Measurements from ENCODE around the gene MTMR3.

DNA sequence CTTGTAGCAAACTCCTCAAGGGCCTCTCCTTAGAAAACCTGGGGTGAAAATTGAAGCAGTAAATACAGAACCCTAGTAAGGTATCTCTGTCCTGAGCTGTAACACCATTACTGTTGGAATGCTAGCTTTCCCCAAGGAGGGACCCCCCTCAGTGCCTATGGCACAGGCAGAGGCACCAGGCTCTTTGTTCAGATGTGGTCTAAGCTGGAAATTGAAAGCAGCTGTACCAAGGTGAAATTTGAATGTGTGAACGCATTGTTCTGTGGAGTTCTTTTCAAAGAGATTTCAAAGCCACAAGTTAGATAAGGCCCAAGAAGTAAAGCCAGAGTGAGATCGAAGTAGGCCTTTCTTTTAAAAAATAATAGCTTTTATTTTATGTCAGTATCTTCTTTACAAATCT, 125.4 kb downstream of the MTMR3 start:
- TF ChIP-seq EP300 (IDR thresholded peaks at IDR 0.05), result no peak
- TF ChIP-seq, protein P1, sequence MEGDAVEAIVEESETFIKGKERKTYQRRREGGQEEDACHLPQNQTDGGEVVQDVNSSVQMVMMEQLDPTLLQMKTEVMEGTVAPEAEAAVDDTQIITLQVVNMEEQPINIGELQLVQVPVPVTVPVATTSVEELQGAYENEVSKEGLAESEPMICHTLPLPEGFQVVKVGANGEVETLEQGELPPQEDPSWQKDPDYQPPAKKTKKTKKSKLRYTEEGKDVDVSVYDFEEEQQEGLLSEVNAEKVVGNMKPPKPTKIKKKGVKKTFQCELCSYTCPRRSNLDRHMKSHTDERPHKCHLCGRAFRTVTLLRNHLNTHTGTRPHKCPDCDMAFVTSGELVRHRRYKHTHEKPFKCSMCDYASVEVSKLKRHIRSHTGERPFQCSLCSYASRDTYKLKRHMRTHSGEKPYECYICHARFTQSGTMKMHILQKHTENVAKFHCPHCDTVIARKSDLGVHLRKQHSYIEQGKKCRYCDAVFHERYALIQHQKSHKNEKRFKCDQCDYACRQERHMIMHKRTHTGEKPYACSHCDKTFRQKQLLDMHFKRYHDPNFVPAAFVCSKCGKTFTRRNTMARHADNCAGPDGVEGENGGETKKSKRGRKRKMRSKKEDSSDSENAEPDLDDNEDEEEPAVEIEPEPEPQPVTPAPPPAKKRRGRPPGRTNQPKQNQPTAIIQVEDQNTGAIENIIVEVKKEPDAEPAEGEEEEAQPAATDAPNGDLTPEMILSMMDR (IDR thresholded peaks at IDR 0.05), result no peak

Data from esophagus muscularis mucosa (tissue), 3 donors.